Skeletal muscle satellite cell (primary cell): Measurements from ENCODE around the gene RPS6KA4.

Source experiments
- H3K27me3 ChIP-seq: 2 replicates; pipeline ENCODE4 v1.7.0; 2013; ENCODE audit warnings: low read length; ENCODE audit not compliant: control insufficient read depth, insufficient read depth
- H3K36me3 ChIP-seq: 2 replicates; pipeline ENCODE4 v1.7.0; 2013; ENCODE audit warnings: mild to moderate bottlenecking, control low read depth, low read length; ENCODE audit not compliant: insufficient read depth
- H3K4me1 ChIP-seq: 2 replicates; pipeline ENCODE4 v1.7.0; 2013; ENCODE audit warnings: low read length; ENCODE audit not compliant: control insufficient read depth, insufficient read depth
- H3K4me2 ChIP-seq: 2 replicates; pipeline ENCODE4 v1.7.0; 2013; ENCODE audit warnings: mild to moderate bottlenecking, low read length
- H3K4me3 ChIP-seq: 2 replicates; pipeline ENCODE4 v1.7.0; 2013; ENCODE audit warnings: low read length
- H3K9ac ChIP-seq: 2 replicates; pipeline ENCODE4 v1.7.0; 2013; ENCODE audit warnings: mild to moderate bottlenecking, low read depth, low read length, moderate library complexity
- H3K9me3 ChIP-seq: replicated peaks from 2 replicates; pipeline ENCODE4 v1.7.0; 2013; ENCODE audit warnings: mild to moderate bottlenecking, control low read depth, low read length

RPS6KA4 gene

GRCh38 chr11:64352099-64352994 is 6.6 kb upstream of the RPS6KA4 start:
- H3K27me3 ChIP-seq: peaks cover 27% of the 10 kb centered on the region
- H3K9me3 ChIP-seq: no peaks in the 10 kb centered on the region
- H3K4me3 ChIP-seq: no peak overlapping the region
- no peak overlapping the region for H3K4me2 ChIP-seq
- peaks cover 9% of the 10 kb centered on the region for H3K4me1 ChIP-seq
- no peak overlapping the region for H3K9ac ChIP-seq
- no peaks in the 10 kb centered on the region for H3K36me3 ChIP-seq

GRCh38 chr11:64352995-64353714 is 5.8 kb upstream of the RPS6KA4 start:
- H3K4me2 ChIP-seq: no peak overlapping the region

GRCh38 chr11:64353715-64354506 is 5.1 kb upstream of the RPS6KA4 start:
- no peaks in the 10 kb centered on the region for H3K36me3 ChIP-seq
- H3K9me3 ChIP-seq: no peaks in the 10 kb centered on the region
- H3K4me1 ChIP-seq: peaks cover 19% of the 10 kb centered on the region
- no peak overlapping the region for H3K9ac ChIP-seq
- no peak overlapping the region for H3K4me2 ChIP-seq
- no peak overlapping the region for H3K4me3 ChIP-seq
- H3K27me3 ChIP-seq: peaks cover 23% of the 10 kb centered on the region

More at GRCh38 chr11:64352995-64353714, 5.8 kb upstream of the RPS6KA4 start:
- Histone ChIP-seq H3K4me3 (no peak overlapping the region), H3K27me3 (peaks cover 27% of the 10 kb centered on the region), H3K4me1 (peaks cover 17% of the 10 kb centered on the region), H3K9me3 (no peaks in the 10 kb centered on the region), H3K36me3 (no peaks in the 10 kb centered on the region), H3K9ac (no peak overlapping the region)

GRCh38 chr11:64355078-64355940 is 3.7 kb upstream of the RPS6KA4 start:
- Histone ChIP-seq H3K36me3 (peaks cover under 1% of the 10 kb centered on the region), H3K4me3 (peak overlapping the region; percentile 58), H3K4me2 (peak overlapping the region; percentile 76), H3K9ac (peak overlapping the region; percentile 53), H3K9me3 (no peaks in the 10 kb centered on the region), H3K4me1 (peaks cover 29% of the 10 kb centered on the region), H3K27me3 (peaks cover 23% of the 10 kb centered on the region)

GRCh38 chr11:64356498-64357411 is 2.2 kb upstream of the RPS6KA4 start:
- H3K4me3 ChIP-seq: no peak overlapping the region
- H3K9me3 ChIP-seq: no peaks in the 10 kb centered on the region
- peaks cover 14% of the 10 kb centered on the region for H3K36me3 ChIP-seq
- peaks cover 20% of the 10 kb centered on the region for H3K27me3 ChIP-seq
- peaks cover 34% of the 10 kb centered on the region for H3K4me1 ChIP-seq
- H3K4me2 ChIP-seq: no peak overlapping the region
- H3K9ac ChIP-seq: no peak overlapping the region

- no peak overlapping the region for H3K4me3 ChIP-seq
- peak overlapping the region; percentile 87 for H3K9ac ChIP-seq
- H3K4me1 ChIP-seq: peaks cover 34% of the 10 kb centered on the region
- peaks cover 13% of the 10 kb centered on the region for H3K27me3 ChIP-seq
- H3K9me3 ChIP-seq: no peaks in the 10 kb centered on the region
- H3K4me2 ChIP-seq: peak overlapping the region; percentile 96
- H3K36me3 ChIP-seq: peaks cover 21% of the 10 kb centered on the region
These were observed 1.5 kb upstream of the RPS6KA4 start for GRCh38 chr11:64357446-64357845.

GRCh38 chr11:64357904-64358535 is 942 bp upstream of the RPS6KA4 start:
- H3K9me3 ChIP-seq: no peaks in the 10 kb centered on the region
- peak overlapping the region; percentile 87 for H3K9ac ChIP-seq
- peaks cover 34% of the 10 kb centered on the region for H3K4me1 ChIP-seq
- peaks cover 8% of the 10 kb centered on the region for H3K27me3 ChIP-seq
- H3K4me3 ChIP-seq: peak overlapping the region; percentile 87
- peaks cover 27% of the 10 kb centered on the region for H3K36me3 ChIP-seq
- H3K4me2 ChIP-seq: peak overlapping the region; percentile 96

GRCh38 chr11:64358536-64358906 is 441 bp upstream of the RPS6KA4 start:
- Histone ChIP-seq H3K4me3 (peak overlapping the region; percentile 87), H3K27me3 (peaks cover 3% of the 10 kb centered on the region), H3K36me3 (peaks cover 29% of the 10 kb centered on the region), H3K9me3 (no peaks in the 10 kb centered on the region), H3K4me2 (peak overlapping the region; percentile 96), H3K9ac (peak overlapping the region; percentile 87), H3K4me1 (peaks cover 34% of the 10 kb centered on the region)

- H3K36me3 ChIP-seq: peaks cover 34% of the 10 kb centered on the region
- peak overlapping the region; percentile 96 for H3K4me2 ChIP-seq
- peak overlapping the region; percentile 87 for H3K4me3 ChIP-seq
- H3K9ac ChIP-seq: peak overlapping the region; percentile 87
- no peaks in the 10 kb centered on the region for H3K27me3 ChIP-seq
- H3K9me3 ChIP-seq: no peaks in the 10 kb centered on the region
- peaks cover 34% of the 10 kb centered on the region for H3K4me1 ChIP-seq
These were observed 917 bp downstream of the RPS6KA4 start for GRCh38 chr11:64359712-64360445.
